Heart left ventricle (tissue), 16 donors: ENCODE measurements around the gene GALNTL6. TPM values are rescaled to one million over a fixed set of nuclear protein-coding genes. Genes with fewer than 3 reads are reported as not detected.
"Not testable (repeated sequence)": the region's sequence is repeated elsewhere in the genome, so short reads cannot be mapped to it uniquely, and the experiment has no call there.

ENCODE experiments used
- ATAC-seq, 4 donors: fragments of 200-7000 bp; cut with Tn5 transposase; one replicate each; pipeline ENCODE4 v1.9.1; 2020 to 2022; ENCODE audit warnings: moderate library complexity in 4 of 4, mild to moderate bottlenecking in 3 of 4, moderate number of reproducible peaks in 1 of 4
- DNase-seq, 5 donors: peaks; one replicate each; pipeline ENCODE4 v3.0.0-alpha.2; 2020
- H3K27ac ChIP-seq, 12 donors: fragments of 200-600 bp; sonication (generic) in 4 of 12; one replicate each; pipeline versions ENCODE4 v1.5.0 to v1.8.0; 2016 to 2022; ENCODE audit warnings: mild to moderate bottlenecking in 2 of 12
- H3K27me3 ChIP-seq, 9 donors: fragments of 200-600 bp; sonication (generic) in 2 of 9; one replicate each; pipeline versions ENCODE4 v1.5.1 to v1.8.0; 2016 to 2022; ENCODE audit warnings: mild to moderate bottlenecking in 3 of 9
- H3K36me3 ChIP-seq, 9 donors: fragments of 200-600 bp; sonication (generic) in 2 of 9; one replicate each; pipeline versions ENCODE4 v1.5.0 to v1.8.0; 2018 to 2022; ENCODE audit warnings: mild to moderate bottlenecking in 2 of 9
- H3K4me1 ChIP-seq, 12 donors: fragments of 200-600 bp; sonication (generic) in 4 of 12; one replicate each; pipeline versions ENCODE4 v1.5.0 to v1.8.0; 2016 to 2022; ENCODE audit warnings: mild to moderate bottlenecking in 3 of 12
- H3K4me3 ChIP-seq, 12 donors: fragments of 200-600 bp; sonication (generic) in 4 of 12; one replicate each; pipeline versions ENCODE4 v1.5.0 to v1.8.0; 2017 to 2022; ENCODE audit warnings: mild to moderate bottlenecking in 9 of 12, moderate library complexity in 4 of 12
- H3K9me3 ChIP-seq, 12 donors: fragments of 200-600 bp; sonication (generic) in 4 of 12; one replicate each; pipeline versions ENCODE4 v1.5.0 to v1.8.0; 2016 to 2022; ENCODE audit warnings: mild to moderate bottlenecking in 1 of 12
- CTCF ChIP-seq, 12 donors: fragments of 200-600 bp; sonication (generic) in 4 of 12; IDR thresholded peaks; one replicate each; pipeline versions ENCODE4 v1.5.0 to v1.8.0; 2018 to 2022; ENCODE audit warnings: antibody characterized with exemption in 12 of 12, mild to moderate bottlenecking in 5 of 12
- POLR2A ChIP-seq, 2 donors: fragments of 450-650 bp; IDR thresholded peaks; one replicate each; pipeline ENCODE4 v1.6.1; 2017; ENCODE audit warnings: antibody characterized with exemption in 2 of 2, mild to moderate bottlenecking in 2 of 2, moderate library complexity in 2 of 2
- WGBS, 4 donors: extraction: QIAGEN DNeasy Blood & Tissue Kit in 2 of 4; methylation state at CpG; one replicate each; pipeline versions ENCODE4 v1.1.5 to v1.1.7; 2013 to 2018; 5-methylcytosine and 5-hydroxymethylcytosine counted together
- intact Hi-C, 10 donors: fragments of 100-400 bp; cut with DNase I; formaldehyde crosslinking; loops; one replicate each; pipeline versions ENCODE4 v1.11.1 to v1.14.2; 2022
- polyA plus RNA-seq, 2 donors: library from polyadenylated mRNA; stranded (reverse); fragments of 200-250 nt; gene quantifications; one replicate each; pipeline ENCODE4 v1.2.3, GENCODE V29; 2013
- total RNA-seq, 9 donors: library from RNA; depleted of rRNA in 2 of 9; stranded (reverse); fragments of >200 nt in 2 of 9; fragmentation: NEBNext Ultra II Directional in 3 of 9; extraction: Animal tissue kit (Norgen Biotek cat#: 25700) in 3 of 9; gene quantifications; one replicate each; pipeline versions ENCODE4 v1.1.0 to v1.2.4, GENCODE V29; 2016 to 2023
- donor health status: ischemic (EF 13 %, LVEDD 7.1; RV severe dilation, severe dysfunction).
- donor health status: healthy with polysubstance abuse.
- donor health status: DM: no; HTN: yes; CAD: no.
- donor health status: DM: no; HTN: no; CAD: no.
- donor health status: ischemic (EF 25% LVEDD 6.9; RV normal size, moderate dysfunction).
- donor health status: ischemic (EF 25% LVEDD 5.7; RV mildly dilated, moderate dysfunction).
- donor health status: healthy.
- donor health status: DM: yes; HTN: yes; CAD: no.
- donor health status: ischemic (EF 35%, LVEDD 5.7; RV mildly dilated, moderate dysfunction).
- donor health status: nonischemic (EF 11% LVEDD 7.7; RV severe dilation, severe dysfunction).
- donor health status: DM: yes; HTN: yes; CAD: no.
- donor health status: PGD.
- donor health status: ischemic (EF 29% LVEDD 5.4; RV normal size, mild dysfunction).
- donor health status: nonischemic (EF 23%, LVEDD 6.1; RV moderate dilation, normal function).

GALNTL6 gene
- total and polyA plus RNA-seq, 11 donors = 0.33 to 0.52 TPM; not detected in 9

- no peak for TF ChIP-seq POLR2A (IDR thresholded peaks at IDR 0.05)
- Histone ChIP-seq H3K9me3 (no peaks in the 10 kb centered on the region), H3K27ac (no peak overlapping the region), H3K4me3 (no peak overlapping the region), H3K27me3 (no peaks in the 10 kb centered on the region), H3K36me3 (no peaks in the 10 kb centered on the region), H3K4me1 (no peaks in the 10 kb centered on the region)
- intact Hi-C loops = no loop called here
- DNase-seq (no peak), ATAC-seq (no peak)
- WGBS, 4 donors = 58 to 71% (median 65%) methylated on average over 3 of the region's 3 CpGs
Measured at GRCh38 chr4:172794307-172794703, 981.1 kb downstream of the GALNTL6 start.

DNA sequence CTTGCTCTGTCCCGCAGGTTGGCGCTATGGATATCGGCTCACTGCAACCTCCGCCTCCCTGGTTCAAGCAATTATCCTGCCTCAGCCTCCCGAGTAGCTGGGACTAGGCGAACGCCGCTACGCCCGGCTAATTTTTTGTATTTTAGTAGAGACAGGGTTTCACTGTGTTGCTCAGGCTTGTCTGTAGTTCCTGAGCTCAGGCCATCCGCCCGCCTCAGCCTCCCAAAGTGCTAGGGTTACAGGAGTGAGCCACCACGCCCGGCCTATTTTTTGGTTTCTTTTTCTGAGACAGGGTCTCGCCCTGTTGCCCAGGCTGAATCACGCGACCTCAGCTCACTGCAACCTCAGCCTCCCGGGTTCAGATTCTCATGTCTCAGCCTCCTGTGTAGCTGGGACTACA lies 984.1 kb downstream of the GALNTL6 start:
- H3K36me3 ChIP-seq, intact Hi-C loops, H3K4me1 ChIP-seq, H3K4me3 ChIP-seq, H3K9me3 ChIP-seq, H3K27ac ChIP-seq, H3K27me3 ChIP-seq, DNase-seq, ATAC-seq: not testable (repeated sequence)
- WGBS, 4 donors = 91 to 94% (median 94%) methylated on average over 18 of the region's 18 CpGs

DNA sequence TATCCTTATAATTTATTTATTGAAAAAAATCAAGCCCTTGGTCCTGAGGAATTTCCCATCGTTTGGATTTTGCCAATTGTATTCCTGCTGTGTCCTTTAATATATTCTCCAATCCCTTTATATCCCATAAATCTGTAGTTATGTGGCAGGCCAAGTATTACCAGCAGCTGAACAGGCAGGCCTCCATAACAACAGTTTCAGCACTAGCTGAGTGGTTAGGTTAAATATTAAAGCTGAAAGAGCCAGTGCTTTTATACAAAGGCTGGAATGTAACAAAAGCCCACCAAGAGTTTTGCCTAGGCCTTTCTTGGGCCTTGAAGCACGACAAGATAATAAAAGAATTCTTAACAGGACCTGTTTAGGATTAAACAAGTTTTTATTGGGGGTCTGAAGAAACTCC lies 988.8 kb downstream of the GALNTL6 start:
- Histone ChIP-seq H3K9me3 (no peaks in the 10 kb centered on the region), H3K4me1 (no peaks in the 10 kb centered on the region), H3K4me3 (no peak overlapping the region), H3K27ac (no peak overlapping the region), H3K36me3 (no peaks in the 10 kb centered on the region), H3K27me3 (no peaks in the 10 kb centered on the region)
- DNase-seq (no peak), ATAC-seq (no peak)
- TF ChIP-seq CTCF (IDR thresholded peaks at IDR 0.05) (no peak), POLR2A (IDR thresholded peaks at IDR 0.05) (no peak)
- WGBS, 4 donors = 51 to 63% (median 62%) methylated on average over 2 of the region's 2 CpGs
- intact Hi-C loops = no loop called here

- no peaks in the 10 kb centered on the region for H3K9me3 ChIP-seq
- no peak for ATAC-seq
- 91 to 97% (median 92%) methylated on average over 4 of the region's 4 CpGs for WGBS, 4 donors
- H3K27ac ChIP-seq = no peak overlapping the region
- H3K36me3 ChIP-seq = no peaks in the 10 kb centered on the region
- intact Hi-C loops = no loop called here
- no peaks in the 10 kb centered on the region for H3K27me3 ChIP-seq
- no peaks in the 10 kb centered on the region for H3K4me1 ChIP-seq
- no peak for DNase-seq
- TF ChIP-seq POLR2A (IDR thresholded peaks at IDR 0.05) (no peak), CTCF (IDR thresholded peaks at IDR 0.05) (no peak)
- H3K4me3 ChIP-seq = no peak overlapping the region
Measured at GRCh38 chr4:172806841-172807240, 993.6 kb downstream of the GALNTL6 start.

- ATAC-seq = no peak
- no peaks in the 10 kb centered on the region for H3K27me3 ChIP-seq
- no peak for DNase-seq
- TF ChIP-seq POLR2A (IDR thresholded peaks at IDR 0.05) = no peak
- TF ChIP-seq CTCF (IDR thresholded peaks at IDR 0.05) = no peak
- intact Hi-C loops = no loop called here
- no peak overlapping the region for H3K4me3 ChIP-seq
- H3K4me1 ChIP-seq = no peaks in the 10 kb centered on the region
- no peaks in the 10 kb centered on the region for H3K9me3 ChIP-seq
- H3K36me3 ChIP-seq = no peaks in the 10 kb centered on the region
- H3K27ac ChIP-seq = no peak overlapping the region
- 80 to 83% (median 81%) methylated on average over 4 of the region's 4 CpGs for WGBS, 4 donors
Measured at GRCh38 chr4:172808196-172808595, 995.0 kb downstream of the GALNTL6 start.
